ENCODE data around the gene HIVEP1. TPM values are rescaled to one million over a fixed set of nuclear protein-coding genes. Genes with fewer than 3 reads are reported as not detected.

HIVEP1 gene
- polyA plus RNA-seq, 1 of the 3 experiments (the other 2 are of a cell fraction): 7.7 TPM

DNA sequence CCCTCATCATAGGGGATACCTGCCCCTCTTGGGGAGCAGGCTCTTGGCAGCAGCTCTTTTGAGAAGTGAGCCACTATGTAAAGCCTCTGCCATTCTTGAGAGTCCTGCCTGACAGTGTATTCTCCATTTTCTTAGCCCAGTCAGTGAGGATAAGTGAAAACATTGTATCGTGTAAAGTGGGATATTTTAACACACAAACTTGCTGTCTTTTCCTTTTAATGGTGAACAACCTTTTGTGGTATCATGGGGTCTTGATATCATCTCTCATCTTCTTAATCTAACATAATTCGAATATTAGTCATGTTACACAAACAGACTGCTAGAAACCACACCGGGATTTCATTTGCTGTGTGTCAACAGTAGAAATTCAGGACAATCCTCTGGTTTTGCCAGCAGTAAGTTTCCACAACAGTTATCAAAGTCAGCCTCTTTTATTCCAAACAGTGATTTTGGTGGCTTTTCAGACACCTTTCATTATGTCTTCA, 136.2 kb downstream of the HIVEP1 start (continued):
- TF ChIP-seq REST (IDR thresholded peaks at IDR 0.05; ENCODE audit: low read depth, low read length): no peak
- peak; percentile 82; the same call in 1 of the 2 replicates for TF ChIP-seq TEAD4 (IDR thresholded peaks at IDR 0.05; ENCODE audit: borderline replicate concordance, insufficient read depth)
- no peak for TF ChIP-seq MEF2A (IDR thresholded peaks at IDR 0.05; ENCODE audit: borderline replicate concordance, low read depth)
- TF ChIP-seq PBX3 (IDR thresholded peaks at IDR 0.05): peak; percentile 73
- TF ChIP-seq ELF1 (IDR thresholded peaks at IDR 0.05): no peak
- peak; percentile 82 for TF ChIP-seq FOSL2 (IDR thresholded peaks at IDR 0.05; ENCODE audit: borderline replicate concordance, low read depth)
- TF ChIP-seq RXRA (IDR thresholded peaks at IDR 0.05; ENCODE audit: borderline replicate concordance, low read depth): peak; percentile 26; the same call in 1 of the 2 replicates
- no peak for TF ChIP-seq FOXJ3 (CRISPR knock-in tag; IDR thresholded peaks at IDR 0.05)
- no peak for TF ChIP-seq CHD2 (IDR thresholded peaks at IDR 0.05; ENCODE audit: low read length, partially characterized antibody)
- TF ChIP-seq SMC3 (IDR thresholded peaks at IDR 0.05; ENCODE audit: low read depth, low read length): no peak
- TF ChIP-seq ZBTB33 (IDR thresholded peaks at IDR 0.05; ENCODE audit: borderline replicate concordance, low read depth): 0 out of 2 replicates have a peak, but pooled peaks have one; percentile 19
- TF ChIP-seq NFIC (IDR thresholded peaks at IDR 0.05; ENCODE audit: borderline replicate concordance): peak; percentile 58; the same call in 1 of the 2 replicates
- no peak for TF ChIP-seq RCOR1 (IDR thresholded peaks at IDR 0.05; ENCODE audit: low read length)
- peak; percentile 91 for TF ChIP-seq TCF12 (IDR thresholded peaks at IDR 0.05)
- TF ChIP-seq JUND (IDR thresholded peaks at IDR 0.05): peak; percentile 94

GRCh38 chr6:12148841-12149240, 136.7 kb downstream of the HIVEP1 start:
- peak overlapping the region in 1 of 2 experiments; percentile 88; a peak in 2 of 4 replicates for H3K27ac ChIP-seq (ENCODE audit: low read depth in 2 of 2, low read length in 1 of 2)
- ChIA-PET CTCF (no interaction called here), POLR2A (no interaction called here)
- no peaks in the 10 kb centered on the region for H3K9me3 ChIP-seq
- no peak overlapping the region for H3K4me3 ChIP-seq (ENCODE audit: low read depth in 2 of 2, low read length in 1 of 2)
- H3K4me1 ChIP-seq (ENCODE audit: control insufficient read depth in 1 of 2, insufficient read depth in 2 of 2, low read depth in 1 of 2, low read length in 1 of 2): peaks cover 0 to 16% of the 10 kb centered on the region in 2 experiments; a peak in 3 of 4 replicates
- H3F3A ChIP-seq (replicated peaks; ENCODE audit: insufficient read depth): peaks cover 21% of the 10 kb centered on the region
- H4K20me1 ChIP-seq (ENCODE audit: insufficient read depth): no peaks in the 10 kb centered on the region
- peak overlapping the region; percentile 66; the same call in 1 of the 2 replicates for H3K4me2 ChIP-seq
- H3K79me2 ChIP-seq (ENCODE audit: insufficient read depth): no peaks in the 10 kb centered on the region
- no peak overlapping the region for H2AFZ ChIP-seq (ENCODE audit: low read depth)
- WGBS (ENCODE audit: low lambda C conversion rate): 41% methylated on average over 4 of the region's 4 CpGs
- H3K27me3 ChIP-seq (ENCODE audit: insufficient read depth): no peaks in the 10 kb centered on the region
- H3K9ac ChIP-seq: peak overlapping the region; percentile 27; the same call in 1 of the 2 replicates
- H3K36me3 ChIP-seq (replicated peaks in 1 of 2; ENCODE audit: control insufficient read depth in 1 of 2, insufficient read depth in 2 of 2, low read length in 1 of 2): peaks cover 0 to 13% of the 10 kb centered on the region in 2 experiments
- no peak for DNase-seq
- TF ChIP-seq, protein P1, sequence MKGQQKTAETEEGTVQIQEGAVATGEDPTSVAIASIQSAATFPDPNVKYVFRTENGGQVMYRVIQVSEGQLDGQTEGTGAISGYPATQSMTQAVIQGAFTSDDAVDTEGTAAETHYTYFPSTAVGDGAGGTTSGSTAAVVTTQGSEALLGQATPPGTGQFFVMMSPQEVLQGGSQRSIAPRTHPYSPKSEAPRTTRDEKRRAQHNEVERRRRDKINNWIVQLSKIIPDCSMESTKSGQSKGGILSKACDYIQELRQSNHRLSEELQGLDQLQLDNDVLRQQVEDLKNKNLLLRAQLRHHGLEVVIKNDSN (IDR thresholded peaks at IDR 0.05; ENCODE audit: borderline replicate concordance, low read depth): no peak
- TF ChIP-seq RCOR1 (IDR thresholded peaks at IDR 0.05; ENCODE audit: low read length): no peak
- TF ChIP-seq GATA2 (CRISPR knock-in tag; IDR thresholded peaks at IDR 0.05): no peak
- TF ChIP-seq POLR2AphosphoS5 (IDR thresholded peaks at IDR 0.05; ENCODE audit: low read depth, low read length): no peak
- TF ChIP-seq PBX3 (IDR thresholded peaks at IDR 0.05): no peak
- TF ChIP-seq MAX (IDR thresholded peaks at IDR 0.05; ENCODE audit: low read depth): 0 out of 2 replicates have a peak, but pooled peaks have one; percentile 19
- no peaks in the 10 kb centered on the region for H3K9me2 ChIP-seq

Data from SK-N-SH (cell line).